NT2/D1 (cell line): ENCODE measurements around the gene COQ10B.

Experiments
- SUZ12 ChIP-seq: IDR thresholded peaks from 2 replicates; pipeline ENCODE4 v1.6.1; 2011; ENCODE audit not compliant: insufficient read length, insufficient read depth; ENCODE audit errors: extremely low read depth
- YY1 ChIP-seq: IDR thresholded peaks from 2 replicates; pipeline ENCODE4 v1.6.1; 2011; ENCODE audit not compliant: insufficient read length, insufficient read depth
- ZNF274 ChIP-seq: IDR thresholded peaks from 2 replicates; pipeline ENCODE4 v1.6.1; 2011; ENCODE audit warnings: mild to moderate bottlenecking, low read depth, low read length

GRCh38 chr2:197433780-197434438 is 19.4 kb upstream of the COQ10B start:
- TF ChIP-seq YY1 = no peak
- no peak for TF ChIP-seq ZNF274
- TF ChIP-seq SUZ12 = no peak
